Colon (tissue), 2 donors: ENCODE measurements around the gene STK17A.

ENCODE experiments used
- FAIRE-seq: peaks from 2 replicates; lab custom pipeline; 2012; peaks lifted over from hg19 to GRCh38; lab: Jason Lieb, UNC
- donor health status: control.
- donor health status: control.

The STK17A gene

DNA sequence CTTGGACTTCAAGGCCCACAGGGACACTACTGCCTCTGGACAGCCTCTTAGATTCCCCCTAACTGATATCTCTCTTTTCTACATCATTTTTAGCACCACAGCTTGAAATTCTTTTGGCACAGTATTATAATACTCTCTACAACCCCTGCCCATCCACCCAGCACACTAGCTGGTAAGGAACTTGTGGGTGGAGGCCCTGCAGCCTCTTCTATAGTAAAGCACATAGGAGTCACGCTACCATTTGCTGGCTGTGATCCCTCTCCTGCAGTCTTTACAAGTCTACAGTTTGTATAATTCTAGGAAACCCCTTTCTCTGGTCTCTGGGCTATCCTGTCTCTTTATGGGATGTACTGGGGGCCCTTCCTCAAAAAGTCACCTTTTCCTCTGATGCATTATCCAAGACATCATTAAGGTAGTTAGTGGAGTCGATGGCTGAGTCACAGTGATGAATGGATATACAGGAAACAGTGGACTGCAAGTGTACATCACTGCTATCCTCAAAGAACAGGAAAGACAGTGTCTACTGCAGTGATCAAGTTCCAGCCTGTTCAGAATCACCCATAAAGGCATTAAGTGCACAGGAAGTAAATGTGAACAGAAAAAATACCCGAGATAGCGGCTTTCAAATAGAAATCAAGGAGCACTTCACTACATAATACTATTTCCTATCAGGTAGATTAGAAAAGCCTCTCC lies 54.4 kb downstream of the STK17A start:
- FAIRE-seq: no peak

GRCh38 chr7:43639858-43640491 lies 57.1 kb downstream of the STK17A start:
- no peak for FAIRE-seq

DNA sequence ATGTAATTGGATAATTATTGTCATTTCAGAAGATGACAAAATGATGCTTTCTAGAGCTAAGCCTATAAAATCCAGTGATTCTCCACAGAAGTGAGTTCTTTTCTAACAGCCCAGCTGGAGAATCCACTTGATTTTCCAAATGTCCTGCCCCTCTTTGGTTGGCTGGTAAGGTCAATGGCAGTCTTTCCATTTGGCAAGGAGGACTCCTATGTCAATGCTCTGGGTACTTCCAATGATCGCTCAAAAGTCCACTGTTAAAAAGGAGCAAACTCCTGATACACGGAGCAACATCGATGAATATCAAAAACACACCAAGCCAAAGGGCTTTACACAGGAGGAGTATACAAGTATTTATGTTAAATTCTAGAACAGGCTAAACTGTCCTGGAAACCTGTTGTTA lies 57.8 kb downstream of the STK17A start:
- FAIRE-seq: no peak

DNA sequence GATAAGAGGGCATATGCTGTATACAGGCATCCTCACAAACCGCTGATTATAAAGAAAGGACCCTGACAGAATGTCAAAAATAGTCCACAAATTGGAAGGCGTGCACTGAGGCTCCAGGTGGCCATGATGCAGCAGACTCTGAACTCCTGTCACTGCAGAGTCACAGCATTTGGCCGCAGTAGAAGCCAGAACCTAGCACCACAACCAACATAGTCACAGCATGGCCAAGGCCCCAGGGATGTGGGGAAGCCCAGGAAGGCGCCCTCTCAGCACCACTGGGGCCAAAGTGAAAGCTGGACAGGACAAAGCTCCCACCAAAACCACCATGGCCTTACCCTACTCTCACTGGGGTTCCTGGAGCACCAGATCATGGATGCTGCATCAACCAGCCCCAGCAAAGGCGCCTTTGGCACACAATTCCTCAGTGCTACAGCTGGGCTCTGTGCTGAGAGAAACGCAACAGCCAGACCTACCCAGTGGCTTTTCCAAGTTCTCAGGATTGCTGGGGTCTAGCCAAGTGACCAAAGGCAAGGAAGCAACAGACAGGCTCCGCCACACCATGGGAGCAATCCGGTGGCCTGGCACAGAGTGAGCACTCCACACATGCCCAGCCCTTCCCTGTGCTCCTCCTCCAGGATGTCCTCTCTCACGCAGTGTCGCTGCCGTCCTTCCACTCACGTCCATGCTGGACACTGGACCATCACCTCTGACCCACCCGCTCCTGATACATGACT lies 60.2 kb downstream of the STK17A start:
- FAIRE-seq: no peak

GRCh38 chr7:43643846-43644245 lies 60.9 kb downstream of the STK17A start:
- FAIRE-seq: no peak

DNA sequence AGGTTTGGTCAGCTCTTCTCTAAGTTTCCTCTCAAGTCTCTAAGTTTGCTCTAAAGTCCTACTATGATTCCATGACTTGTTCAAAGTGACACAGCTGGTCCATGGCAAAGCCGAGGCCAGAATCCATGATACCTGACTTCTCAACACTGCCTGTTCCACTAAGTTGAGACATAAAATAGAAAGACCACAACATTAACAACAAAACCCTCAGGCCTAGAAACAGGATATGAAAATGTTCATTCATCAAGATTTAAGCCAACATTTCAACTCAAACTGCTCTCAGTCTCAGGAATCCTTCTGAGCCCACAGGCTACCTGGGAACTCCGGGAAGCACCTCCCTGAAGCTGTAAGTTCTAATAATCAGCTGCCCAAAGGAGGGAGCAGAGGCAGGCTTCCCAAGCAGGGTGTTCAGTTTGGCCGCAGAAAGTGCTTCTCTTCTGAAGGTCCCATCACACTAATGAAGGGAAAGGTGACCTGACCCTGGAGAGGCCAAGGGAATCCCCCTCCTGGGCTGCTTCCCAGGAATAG lies 62.9 kb downstream of the STK17A start:
- no peak for FAIRE-seq

- no peak for FAIRE-seq
Measured at GRCh38 chr7:43646603-43647338, 63.9 kb downstream of the STK17A start.

- no peak for FAIRE-seq
Measured at GRCh38 chr7:43647339-43647672, 64.4 kb downstream of the STK17A start.

- FAIRE-seq: no peak
Measured at GRCh38 chr7:43647673-43648472, 65.0 kb downstream of the STK17A start.

- no peak for FAIRE-seq
Measured at GRCh38 chr7:43648473-43649406, 65.8 kb downstream of the STK17A start.

- no peak for FAIRE-seq
Measured at GRCh38 chr7:43649755-43650274, 66.9 kb downstream of the STK17A start.

DNA sequence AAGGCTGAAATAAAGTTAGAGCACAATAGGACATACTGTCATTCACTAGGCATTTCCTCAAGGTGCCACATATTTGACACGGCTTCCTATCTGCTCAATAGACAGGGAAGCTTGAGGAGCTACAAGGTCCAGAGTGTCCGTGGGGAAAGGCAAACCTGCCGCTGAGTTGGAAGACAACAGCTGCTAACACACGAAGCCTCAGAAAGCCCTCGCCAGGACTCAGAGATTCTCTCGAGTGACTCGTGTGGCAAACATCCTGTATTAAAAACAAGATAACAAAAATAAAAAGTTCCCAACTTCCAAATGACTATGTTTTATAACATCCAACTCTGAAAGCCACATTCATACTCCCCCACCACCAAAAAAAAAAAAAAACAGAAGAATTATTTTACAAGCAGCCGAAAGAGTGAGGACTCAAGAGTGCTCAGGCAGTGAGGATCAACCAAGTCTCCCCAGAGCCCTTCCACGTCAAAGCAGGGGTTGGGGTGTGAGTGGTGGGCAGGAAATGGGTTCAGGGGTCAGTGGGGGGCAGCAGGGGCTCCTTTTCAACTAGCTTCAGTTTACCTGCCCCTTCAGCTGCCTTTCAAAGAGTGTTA lies 67.6 kb downstream of the STK17A start:
- FAIRE-seq: no peak

DNA sequence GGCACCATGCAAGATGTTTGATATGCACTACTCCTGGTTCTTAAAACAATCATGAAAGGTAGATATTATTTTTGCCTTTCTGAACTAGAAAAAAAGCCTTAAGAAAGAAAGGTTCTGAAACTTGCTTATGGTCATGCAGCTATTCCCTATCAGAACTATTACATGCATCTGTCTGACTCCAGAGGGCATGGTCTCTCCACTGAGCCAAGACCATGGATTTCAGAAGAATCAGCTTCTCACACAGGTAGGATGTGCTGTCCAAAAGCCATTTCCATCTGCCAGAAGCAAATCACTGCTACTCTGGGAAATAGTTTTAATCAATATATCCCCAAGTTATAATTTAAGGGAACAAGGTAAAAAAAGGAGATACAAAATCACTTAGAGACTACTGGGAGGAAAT lies 69.5 kb downstream of the STK17A start:
- no peak for FAIRE-seq

DNA sequence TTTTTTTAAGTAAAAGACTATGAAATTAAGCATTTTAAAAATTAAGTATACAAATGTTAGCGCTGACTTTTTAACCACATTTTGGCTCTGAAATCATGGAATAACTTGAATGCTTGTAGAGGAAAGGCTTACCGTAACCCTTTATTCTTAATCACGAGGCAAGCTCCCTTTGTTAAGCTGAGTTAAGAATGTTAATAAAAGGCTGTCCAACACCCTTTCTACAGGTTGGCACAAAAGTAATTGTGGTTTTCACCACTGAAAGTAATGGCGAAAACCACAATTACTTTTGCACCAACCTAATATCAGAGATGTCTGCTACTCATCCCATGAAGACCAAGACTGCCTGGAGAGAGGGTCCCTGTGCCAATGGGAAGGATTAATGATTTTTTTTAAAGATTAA lies 70.6 kb downstream of the STK17A start:
- FAIRE-seq: no peak

DNA sequence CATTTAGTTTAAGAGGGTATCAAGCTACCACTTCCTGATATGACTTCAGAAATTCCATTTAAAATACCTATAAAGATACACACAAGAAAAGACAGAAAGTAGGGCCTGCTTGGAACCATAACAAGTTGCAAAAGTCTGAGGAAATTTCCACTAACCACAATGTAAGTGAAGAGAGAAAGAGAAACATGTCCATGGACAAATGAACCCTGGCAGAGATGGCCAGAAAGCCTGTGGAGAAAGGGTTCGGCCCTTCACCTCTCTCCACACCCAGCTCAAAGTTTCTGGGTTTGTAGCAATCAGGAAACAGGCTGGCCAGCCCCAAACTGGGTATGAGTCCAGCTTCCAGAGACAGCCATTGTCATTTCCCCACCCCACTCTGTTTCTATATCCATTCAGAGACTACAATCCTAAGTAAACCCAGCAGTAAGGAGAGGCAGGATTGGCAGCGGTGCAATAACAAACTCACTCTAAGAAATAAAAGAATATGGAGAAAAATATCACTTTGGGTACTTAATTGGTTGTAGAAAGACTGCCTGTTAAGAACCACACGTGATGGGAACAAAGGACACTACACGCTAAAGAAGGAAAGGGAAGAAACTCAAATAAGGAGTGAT lies 71.1 kb downstream of the STK17A start:
- FAIRE-seq: no peak

DNA sequence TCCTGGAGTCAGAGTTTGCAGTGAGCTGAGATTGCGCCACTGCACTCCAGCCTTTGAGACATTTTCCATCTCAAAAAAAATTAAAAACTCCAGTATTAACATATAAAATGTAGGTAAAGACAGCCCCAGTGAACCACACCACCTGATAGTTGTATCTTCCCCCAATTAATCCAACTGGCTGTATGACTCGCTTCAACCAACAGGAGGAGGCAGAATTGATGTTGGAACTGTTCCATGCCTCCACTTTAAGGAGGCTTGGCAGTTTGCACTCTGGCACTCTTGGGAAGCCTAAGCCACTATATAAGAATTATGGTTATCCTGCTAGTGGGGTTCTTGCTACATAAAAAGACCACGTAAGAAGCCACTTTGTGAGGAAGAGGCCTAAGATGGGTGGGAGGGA lies 72.7 kb downstream of the STK17A start:
- no peak for FAIRE-seq

- no peak for FAIRE-seq
Measured at GRCh38 chr7:43656997-43657396, 74.1 kb downstream of the STK17A start.

DNA sequence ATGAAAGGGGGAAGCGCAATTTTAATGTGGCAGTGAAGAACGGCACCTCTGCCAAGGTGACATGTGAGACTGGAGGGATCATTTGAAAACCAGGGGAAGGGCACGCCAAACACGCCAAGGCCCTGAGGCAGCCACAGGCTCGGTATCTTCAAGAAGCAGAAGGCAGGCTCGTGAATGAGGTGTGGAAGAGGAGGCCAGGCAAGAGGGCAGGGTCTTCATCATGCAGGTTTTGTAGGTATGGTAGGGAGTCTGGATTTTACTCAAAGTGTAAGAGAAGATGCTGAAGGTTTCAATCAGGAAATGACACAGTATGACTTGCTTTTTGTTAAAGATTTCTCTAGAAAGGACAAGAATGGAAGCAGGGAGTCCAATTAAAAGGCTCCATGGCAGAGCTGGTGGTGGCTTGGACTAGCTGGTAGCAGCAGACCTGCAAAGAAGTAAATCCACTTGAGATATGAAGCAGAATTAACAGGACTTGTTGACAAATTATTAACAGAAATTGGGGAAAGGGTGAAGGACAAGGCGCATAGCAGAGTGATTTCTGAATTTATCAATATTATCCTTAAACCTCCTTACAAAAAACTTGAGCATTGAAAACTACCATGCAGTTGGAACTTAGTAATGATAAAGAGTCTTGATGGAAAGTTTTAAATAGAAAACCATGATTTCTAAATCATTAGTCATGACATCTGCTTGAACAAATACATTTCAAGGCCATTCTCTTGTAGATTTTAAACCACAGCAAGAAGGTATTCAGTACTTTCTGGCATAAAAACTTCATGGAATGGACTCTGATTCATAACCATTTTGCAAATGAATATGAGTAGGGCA lies 76.0 kb downstream of the STK17A start:
- no peak for FAIRE-seq

GRCh38 chr7:43659549-43659896 lies 76.6 kb downstream of the STK17A start:
- FAIRE-seq: no peak
